HPDE6-E6E7 (cell line): Measurements from ENCODE around the gene C1orf35.
"Not testable (repeated sequence)": the region's sequence is repeated elsewhere in the genome, so short reads cannot be mapped to it uniquely, and the experiment has no call there.

Source experiments
- DNase-seq: peaks from one replicate; pipeline ENCODE4 v3.0.0; 2011; ENCODE audit warnings: missing footprints; ENCODE audit errors: extremely low spot score

The C1orf35 gene

GRCh38 chr1:228142155-228142691 lies 39.1 kb upstream of the C1orf35 start:
- DNase-seq, result no peak

- no peak for DNase-seq
Observed at GRCh38 chr1:228141226-228142044, 38.3 kb upstream of the C1orf35 start.

GRCh38 chr1:228140724-228141225 lies 37.6 kb upstream of the C1orf35 start:
- no peak for DNase-seq

GRCh38 chr1:228139931-228140723 lies 37.0 kb upstream of the C1orf35 start, which contains the start of gene GUK1:
TSS of gene GUK1 (plus strand) at chr1:228140279. CDS start at chr1:228140303, 24 bp downstream.
- peak; percentile 92 for DNase-seq

GRCh38 chr1:228139406-228139930 lies 36.3 kb upstream of the C1orf35 start:
- DNase-seq, result no peak

GRCh38 chr1:228136901-228137300 lies 33.8 kb upstream of the C1orf35 start:
- no peak for DNase-seq

GRCh38 chr1:228134591-228134990 lies 31.5 kb upstream of the C1orf35 start:
- DNase-seq, result no peak

- DNase-seq, result no peak
Observed at GRCh38 chr1:228131766-228132165, 28.6 kb upstream of the C1orf35 start.

GRCh38 chr1:228125185-228125584 lies 22.1 kb upstream of the C1orf35 start:
- DNase-seq, result no peak

GRCh38 chr1:228123505-228123904 lies 20.4 kb upstream of the C1orf35 start:
- no peak for DNase-seq

- no peak for DNase-seq
Observed at GRCh38 chr1:228122921-228123441, 19.9 kb upstream of the C1orf35 start.

GRCh38 chr1:228120857-228121489 lies 17.8 kb upstream of the C1orf35 start:
- no peak for DNase-seq

- no peak for DNase-seq
Observed at GRCh38 chr1:228120351-228120750, 17.2 kb upstream of the C1orf35 start.

GRCh38 chr1:228118040-228118439 lies 14.9 kb upstream of the C1orf35 start:
- DNase-seq, result no peak

GRCh38 chr1:228117335-228117734 lies 14.2 kb upstream of the C1orf35 start:
- DNase-seq, result no peak

- DNase-seq, result no peak
Observed at GRCh38 chr1:228114827-228115226, 11.7 kb upstream of the C1orf35 start.

- no peak for DNase-seq
Observed at GRCh38 chr1:228112617-228113016, 9.5 kb upstream of the C1orf35 start.

- no peak for DNase-seq
Observed at GRCh38 chr1:228112167-228112566, 9.0 kb upstream of the C1orf35 start.

GRCh38 chr1:228111315-228111714 lies 8.2 kb upstream of the C1orf35 start:
- not testable (repeated sequence) for DNase-seq

GRCh38 chr1:228110556-228110955 lies 7.4 kb upstream of the C1orf35 start:
- no peak for DNase-seq

GRCh38 chr1:228109962-228110488 lies 6.9 kb upstream of the C1orf35 start:
- no peak for DNase-seq
